Vagina (tissue), 2 donors: ENCODE measurements around the gene SPEG. TPM values are rescaled to one million over a fixed set of nuclear protein-coding genes. Genes with fewer than 3 reads are reported as not detected.
A peak's percentile ranks its signal among the peaks of the same experiment; 100 is the strongest.

Experiments
- DNase-seq, 2 donors: peaks; one replicate each; pipeline ENCODE4 v3.0.0-alpha.2; 2017; ENCODE audit errors: extremely low spot score in 2 of 2
- H3K27ac ChIP-seq: fragments of 200-600 bp; sonication (generic); one replicate; pipeline ENCODE4 v1.5.1; 2019
- H3K27me3 ChIP-seq: fragments of 200-600 bp; sonication (generic); one replicate; pipeline ENCODE4 v1.5.1; 2019
- H3K36me3 ChIP-seq, 2 donors: fragments of 200-600 bp; sonication (generic); one replicate each; pipeline ENCODE4 v1.5.1; 2017 to 2019
- H3K4me1 ChIP-seq: fragments of 200-600 bp; sonication (generic); one replicate; pipeline ENCODE4 v1.5.1; 2019
- H3K4me3 ChIP-seq, 2 donors: fragments of 200-600 bp; sonication (generic); 1 replicate in 1 of 2; 2 replicates in 1 of 2; pipeline ENCODE4 v1.5.1; 2016 to 2019
- H3K9me3 ChIP-seq: fragments of 200-600 bp; sonication (generic); one replicate; pipeline ENCODE4 v1.5.1; 2019
- CTCF ChIP-seq, 3 experiments: fragments of 450-650 bp in 2 of 3; fragments of 200-600 bp in 1 of 3; sonication (generic) in 1 of 3; IDR thresholded peaks; one replicate each; pipeline ENCODE4 v1.5.1; 2017 to 2019; ENCODE audit warnings: antibody characterized with exemption in 3 of 3, mild to moderate bottlenecking in 2 of 3, moderate library complexity in 2 of 3
- POLR2A ChIP-seq, 2 donors: fragments of 450-650 bp; IDR thresholded peaks; one replicate each; pipeline ENCODE4 v1.6.1; 2017; ENCODE audit warnings: antibody characterized with exemption in 2 of 2, mild to moderate bottlenecking in 2 of 2, moderate library complexity in 2 of 2
- POLR2AphosphoS5 ChIP-seq, 2 donors: sonication (generic); formaldehyde crosslinking; IDR thresholded peaks; one replicate each; pipeline ENCODE4 v1.9.0; 2017; ENCODE audit warnings: antibody characterized with exemption in 2 of 2, mild to moderate bottlenecking in 2 of 2, low read depth in 1 of 2; ENCODE audit not compliant: insufficient read depth in 1 of 2
- intact Hi-C: fragments of 100-400 bp; cut with DNase I; formaldehyde crosslinking; loops from one replicate; pipeline ENCODE4 v1.15.1; 2023
- total RNA-seq: library from RNA; depleted of rRNA; stranded (reverse); fragments of >200 nt; gene quantifications from one replicate; pipeline ENCODE4 v1.2.3, GENCODE V29; 2016

Gene SPEG
- total RNA-seq, 1 donor from 2014 or later = 28.2 TPM

GRCh38 chr2:219440388-219441256 lies 6.0 kb downstream of the SPEG start:
- no peak for TF ChIP-seq CTCF (IDR thresholded peaks at IDR 0.05)
- TF ChIP-seq POLR2A (IDR thresholded peaks at IDR 0.05) = no peak
- H3K27me3 ChIP-seq = no peaks in the 10 kb centered on the region
- peak overlapping the region in 1 of 2 donors; percentile 72 for H3K4me3 ChIP-seq
- peaks cover 31% of the 10 kb centered on the region for H3K4me1 ChIP-seq
- intact Hi-C loops = no loop called here
- H3K9me3 ChIP-seq = no peaks in the 10 kb centered on the region
- peak overlapping the region; percentile 87 for H3K27ac ChIP-seq
- H3K36me3 ChIP-seq = no peaks in the 10 kb centered on the region
- DNase-seq = no peak

- intact Hi-C loops = no loop called here
- peak overlapping the region; percentile 72 to 74 for H3K4me3 ChIP-seq
Observed at GRCh38 chr2:219441451-219442255, 7.0 kb downstream of the SPEG start.

GRCh38 chr2:219442256-219443015 lies 7.8 kb downstream of the SPEG start:
- Histone ChIP-seq H3K4me1 (peaks cover 31% of the 10 kb centered on the region), H3K27ac (peak overlapping the region; percentile 87), H3K27me3 (no peaks in the 10 kb centered on the region), H3K36me3 (no peaks in the 10 kb centered on the region), H3K4me3 (peak overlapping the region; percentile 72 to 74), H3K9me3 (no peaks in the 10 kb centered on the region)
- no peak for DNase-seq
- no peak for TF ChIP-seq POLR2A (IDR thresholded peaks at IDR 0.05)
- peak in 1 of 2 donors; percentile 21 for TF ChIP-seq POLR2AphosphoS5 (IDR thresholded peaks at IDR 0.05; ENCODE audit: insufficient read depth in 1 of 2, low read depth in 1 of 2)
- intact Hi-C loops = no loop called here

More at GRCh38 chr2:219441451-219442255, 7.0 kb downstream of the SPEG start:
- peak overlapping the region; percentile 87 for H3K27ac ChIP-seq
- H3K9me3 ChIP-seq = no peaks in the 10 kb centered on the region
- H3K4me1 ChIP-seq = peaks cover 31% of the 10 kb centered on the region
- TF ChIP-seq POLR2A (IDR thresholded peaks at IDR 0.05) = no peak
- TF ChIP-seq POLR2AphosphoS5 (IDR thresholded peaks at IDR 0.05; ENCODE audit: insufficient read depth in 1 of 2, low read depth in 1 of 2) = peak in 1 of 2 donors; percentile 51
- DNase-seq = no peak
- H3K27me3 ChIP-seq = no peaks in the 10 kb centered on the region
- no peaks in the 10 kb centered on the region for H3K36me3 ChIP-seq

- Histone ChIP-seq H3K27me3 (no peaks in the 10 kb centered on the region), H3K4me1 (peaks cover 31% of the 10 kb centered on the region), H3K36me3 (no peaks in the 10 kb centered on the region), H3K4me3 (peak overlapping the region; percentile 72 to 74), H3K27ac (peak overlapping the region; percentile 87), H3K9me3 (no peaks in the 10 kb centered on the region)
- TF ChIP-seq POLR2A (IDR thresholded peaks at IDR 0.05) = no peak
- peak in 1 of 2 donors; percentile 4 for TF ChIP-seq POLR2AphosphoS5 (IDR thresholded peaks at IDR 0.05; ENCODE audit: insufficient read depth in 1 of 2, low read depth in 1 of 2)
- intact Hi-C loops = no loop called here
- no peak for DNase-seq
Observed at GRCh38 chr2:219443016-219443696, 8.5 kb downstream of the SPEG start.

GRCh38 chr2:219443697-219444023 lies 9.0 kb downstream of the SPEG start:
- Histone ChIP-seq H3K4me3 (peak overlapping the region in 1 of 2 donors; percentile 30), H3K27ac (peak overlapping the region; percentile 87), H3K9me3 (no peaks in the 10 kb centered on the region), H3K36me3 (no peaks in the 10 kb centered on the region), H3K27me3 (no peaks in the 10 kb centered on the region), H3K4me1 (peaks cover 31% of the 10 kb centered on the region)
- intact Hi-C loops = no loop called here
- DNase-seq = no peak
- no peak for TF ChIP-seq POLR2A (IDR thresholded peaks at IDR 0.05)
- TF ChIP-seq POLR2AphosphoS5 (IDR thresholded peaks at IDR 0.05; ENCODE audit: insufficient read depth in 1 of 2, low read depth in 1 of 2) = no peak
- no peak for TF ChIP-seq CTCF (IDR thresholded peaks at IDR 0.05)
